Large intestine (tissue), 3 donors: ENCODE measurements around the gene TBX20. TPM values are rescaled to one million over a fixed set of nuclear protein-coding genes. Genes with fewer than 3 reads are reported as not detected.
A peak's percentile ranks its signal among the peaks of the same experiment; 100 is the strongest.

Source experiments
- DNase-seq, 2 donors: peaks; one replicate each; pipeline versions ENCODE4 v3.0.0 to v3.0.0-alpha.2; 2013
- H3K27ac ChIP-seq: one replicate; pipeline ENCODE4 v1.5.1; 2013; ENCODE audit warnings: low read length
- H3K27me3 ChIP-seq: 2 replicates; pipeline ENCODE4 v1.6.1; 2013; ENCODE audit warnings: low read length; ENCODE audit not compliant: control insufficient read depth, insufficient read depth
- H3K36me3 ChIP-seq: 2 replicates; pipeline ENCODE4 v1.6.1; 2013; ENCODE audit warnings: low read length; ENCODE audit not compliant: control insufficient read depth, insufficient read depth
- H3K4me1 ChIP-seq: one replicate; pipeline ENCODE4 v1.6.1; 2013; ENCODE audit warnings: low read length; ENCODE audit not compliant: control insufficient read depth, insufficient read depth
- H3K4me3 ChIP-seq: one replicate; pipeline ENCODE4 v1.5.1; 2013; ENCODE audit warnings: low read length
- H3K9me3 ChIP-seq: one replicate; pipeline ENCODE4 v1.6.1; 2013; ENCODE audit warnings: mild to moderate bottlenecking, low read depth, low read length, moderate library complexity; ENCODE audit not compliant: control insufficient read depth
- WGBS: methylation state at CpG from one replicate; pipeline ENCODE4 v1.1.5; 2013; ENCODE audit warnings: low lambda C conversion rate; ENCODE audit not compliant: insufficient coverage; 5-methylcytosine and 5-hydroxymethylcytosine counted together
- polyA plus RNA-seq: library from polyadenylated mRNA; unstranded; fragments of 120-200 nt; gene quantifications from one replicate; pipeline ENCODE4 v1.2.1, GENCODE V29; 2013

The TBX20 gene
- polyA plus RNA-seq, 1 donor, result not detected

DNA sequence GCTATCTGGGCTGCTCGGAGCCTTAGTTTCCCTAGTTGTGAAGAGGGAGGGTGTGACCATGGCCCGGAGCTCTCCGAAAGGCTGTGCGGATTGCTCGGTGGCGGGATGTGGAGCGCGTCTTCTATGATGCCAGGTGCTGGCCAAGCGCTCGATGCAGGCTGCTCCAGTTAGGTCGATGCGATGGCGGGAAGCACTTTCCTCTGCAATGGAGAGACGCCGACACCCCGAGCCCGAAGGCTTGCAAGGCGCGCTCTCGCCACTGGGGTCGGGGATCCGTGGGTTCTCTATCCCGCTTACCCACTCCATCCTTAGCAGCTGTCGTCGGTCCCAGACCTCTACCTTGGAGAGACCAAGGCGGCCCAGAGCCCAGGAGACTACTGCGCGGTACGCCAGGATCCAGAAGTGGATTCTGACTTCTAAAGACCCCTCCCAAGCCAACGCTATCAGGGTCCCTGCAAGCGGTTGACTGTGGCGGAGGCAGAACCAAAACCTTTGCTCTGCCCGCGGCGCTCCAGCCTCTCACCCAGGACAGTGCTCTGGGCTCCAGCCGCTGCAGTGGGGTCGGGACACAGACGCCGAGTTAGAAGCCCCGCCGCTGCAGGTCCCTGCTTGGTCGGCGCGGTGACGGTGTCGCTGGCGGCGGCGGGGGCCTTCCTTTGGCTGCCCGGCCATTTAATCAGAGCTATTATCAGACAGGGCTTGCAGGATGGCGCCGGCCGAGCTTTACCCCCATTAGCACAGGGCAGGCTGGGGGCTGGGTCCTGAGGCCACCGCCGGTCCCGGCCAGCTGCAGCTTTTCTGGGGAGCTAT lies 7.8 kb upstream of the TBX20 start:
- WGBS, result no CpG with 5 or more reads among the region's 56 CpGs
- H3K9me3 ChIP-seq, result peaks cover 7% of the 10 kb centered on the region
- no peak overlapping the region for H3K27ac ChIP-seq
- DNase-seq, result no peak
- peaks cover 91% of the 10 kb centered on the region for H3K27me3 ChIP-seq
- no peaks in the 10 kb centered on the region for H3K4me1 ChIP-seq
- H3K36me3 ChIP-seq, result no peaks in the 10 kb centered on the region
- H3K4me3 ChIP-seq, result no peak overlapping the region

DNA sequence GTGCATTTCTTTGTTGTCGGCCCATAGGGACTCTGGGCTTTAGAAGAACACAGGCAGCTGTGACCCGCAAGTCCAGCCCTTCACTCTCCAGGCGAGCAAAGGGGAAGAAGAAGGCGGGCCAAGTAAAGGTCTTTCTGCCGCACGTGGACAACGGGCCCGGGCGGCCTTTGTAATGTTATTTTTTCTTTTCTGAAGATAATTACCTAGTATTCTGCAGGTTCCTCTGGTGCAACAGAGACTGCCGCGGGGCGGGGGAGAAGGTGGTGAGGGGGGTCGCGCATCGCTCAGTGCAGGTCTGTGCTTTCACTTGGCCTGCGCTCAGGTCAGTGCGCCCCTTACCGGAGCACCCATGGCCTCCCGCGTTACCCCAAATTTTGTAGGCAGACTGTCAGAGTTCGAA lies 7.1 kb upstream of the TBX20 start:
- no peak for DNase-seq
- Histone ChIP-seq H3K36me3 (no peaks in the 10 kb centered on the region), H3K27me3 (peaks cover 94% of the 10 kb centered on the region), H3K4me1 (no peaks in the 10 kb centered on the region), H3K27ac (no peak overlapping the region), H3K9me3 (peaks cover 7% of the 10 kb centered on the region), H3K4me3 (no peak overlapping the region)
- no CpG with 5 or more reads among the region's 21 CpGs for WGBS

DNA sequence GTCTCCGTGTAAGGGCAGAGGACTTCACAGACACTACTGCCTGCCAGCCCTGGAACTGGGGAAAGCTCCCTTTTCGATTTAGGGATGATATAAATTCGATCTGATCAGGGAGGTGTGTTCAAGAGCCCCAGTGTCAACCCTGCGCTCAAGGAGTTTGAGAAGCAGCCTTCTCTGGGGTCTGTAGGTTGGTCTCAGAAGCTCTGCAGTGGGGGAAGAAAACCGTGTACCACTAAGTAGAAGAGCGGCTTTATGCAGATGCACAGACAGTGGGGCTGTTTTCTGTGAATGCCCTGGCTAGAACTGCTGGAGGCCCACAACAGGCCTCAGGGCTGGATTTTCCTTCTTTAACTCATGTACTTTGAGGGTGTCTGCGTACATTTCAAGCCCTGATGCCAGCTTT lies 6.3 kb upstream of the TBX20 start:
- peaks cover 98% of the 10 kb centered on the region for H3K27me3 ChIP-seq

DNA sequence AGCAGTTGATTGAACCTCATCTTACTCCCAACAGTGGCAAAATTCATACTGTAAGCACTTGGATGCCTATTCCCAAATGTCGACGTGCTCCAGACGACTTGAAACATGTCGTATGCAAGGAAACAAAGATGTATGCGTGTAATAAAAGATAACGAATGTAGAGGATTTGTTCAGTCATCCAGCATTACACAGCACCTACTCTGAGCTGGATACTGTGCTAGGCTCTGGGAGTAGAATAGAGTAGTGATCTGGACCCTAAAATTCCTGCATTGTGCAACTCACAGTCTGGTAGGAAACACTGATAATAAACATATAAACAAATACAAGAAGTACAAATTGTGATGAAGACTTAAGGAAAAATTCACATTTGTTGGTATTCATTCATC lies 5.6 kb upstream of the TBX20 start:
- Histone ChIP-seq H3K4me1 (no peaks in the 10 kb centered on the region), H3K9me3 (peaks cover 7% of the 10 kb centered on the region), H3K27ac (no peak overlapping the region), H3K27me3 (peaks cover 98% of the 10 kb centered on the region), H3K4me3 (no peak overlapping the region), H3K36me3 (no peaks in the 10 kb centered on the region)
- 0% methylated on average over 1 of the region's 6 CpGs for WGBS
- no peak for DNase-seq

More for the DNA sequence above, 6.3 kb upstream of the TBX20 start:
- Histone ChIP-seq H3K27ac (no peak overlapping the region), H3K36me3 (no peaks in the 10 kb centered on the region), H3K4me1 (no peaks in the 10 kb centered on the region), H3K4me3 (no peak overlapping the region), H3K9me3 (peaks cover 7% of the 10 kb centered on the region)
- WGBS, result no CpG with 5 or more reads among the region's 7 CpGs
- no peak for DNase-seq

DNA sequence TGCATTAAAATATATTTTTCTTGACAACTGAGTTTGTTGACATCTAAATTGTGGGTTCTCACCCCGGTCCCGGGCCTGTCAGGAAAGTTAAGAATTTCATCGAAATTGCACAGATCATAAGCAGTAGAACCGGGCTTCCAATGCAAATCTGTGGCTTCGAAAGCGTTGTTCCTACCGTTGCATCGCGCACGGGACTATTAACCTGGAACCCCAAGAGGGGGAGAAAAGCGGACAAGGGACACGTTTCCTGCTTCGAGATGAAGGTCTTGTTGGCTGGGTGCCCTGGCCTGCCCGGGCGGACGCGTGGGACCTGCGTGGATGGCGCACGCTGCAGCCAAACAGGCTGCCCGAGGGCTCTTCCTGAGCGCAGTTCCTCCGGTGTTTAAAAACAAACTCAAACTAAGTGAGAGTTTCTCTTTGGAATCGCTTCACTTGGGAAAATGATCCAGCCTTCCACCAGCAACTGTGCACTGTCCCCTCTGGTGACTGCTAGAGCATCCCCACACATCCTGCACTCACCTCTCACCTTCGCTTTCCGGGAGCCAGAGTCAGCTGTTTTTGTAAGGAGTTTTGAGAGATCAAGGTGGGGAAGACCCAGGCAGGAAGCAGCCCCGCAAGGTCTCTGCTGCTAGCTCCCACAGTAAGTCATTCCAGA lies 5.1 kb upstream of the TBX20 start:
- no peak overlapping the region for H3K27ac ChIP-seq
- DNase-seq, result no peak
- 0% methylated on average over 3 of the region's 27 CpGs for WGBS

DNA sequence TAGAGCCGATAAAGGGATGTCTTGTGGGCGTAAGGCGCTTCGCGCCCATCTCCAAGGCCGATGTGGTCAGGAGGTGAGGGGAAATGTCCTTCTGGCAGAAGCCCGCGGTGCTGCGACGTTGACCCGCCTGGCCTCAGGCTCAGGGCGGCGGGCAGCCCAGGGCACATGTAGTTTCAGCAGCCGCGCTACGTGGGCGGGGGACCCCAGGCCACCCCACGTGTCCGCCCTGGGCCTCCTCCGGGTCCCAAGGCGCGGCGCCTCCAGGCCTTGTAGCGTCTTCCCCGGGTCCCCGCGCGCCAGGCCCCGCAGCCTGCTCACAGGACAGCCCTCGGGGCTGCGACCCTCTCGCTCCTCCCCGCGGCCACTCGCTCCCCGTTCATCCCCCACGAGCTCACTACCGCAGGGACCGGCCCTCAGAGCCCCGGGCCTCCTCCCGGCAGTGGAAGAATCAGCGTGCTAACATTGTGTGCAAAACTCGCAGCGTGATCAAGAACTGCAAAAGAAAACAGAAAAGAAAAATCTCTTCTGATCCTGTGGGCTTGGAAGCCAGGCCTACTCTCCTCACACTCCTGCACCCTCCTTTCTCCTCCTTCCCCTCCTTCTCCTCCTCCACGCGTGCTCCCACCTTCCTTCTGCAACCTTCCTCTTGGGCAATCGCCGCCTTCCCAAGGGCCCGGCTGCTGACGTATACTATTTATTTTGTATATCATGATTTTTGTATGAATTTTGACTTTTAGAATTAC lies 4.4 kb upstream of the TBX20 start:
- peaks cover 16% of the 10 kb centered on the region for H3K9me3 ChIP-seq
- H3K27me3 ChIP-seq, result peaks cover 99% of the 10 kb centered on the region
- H3K27ac ChIP-seq, result no peak overlapping the region
- 8% methylated on average over 5 of the region's 50 CpGs for WGBS
- no peak overlapping the region for H3K4me3 ChIP-seq
- peaks cover 6% of the 10 kb centered on the region for H3K4me1 ChIP-seq
- peak in 1 of 2 donors; percentile 19 for DNase-seq
- no peaks in the 10 kb centered on the region for H3K36me3 ChIP-seq

More for the DNA sequence above, 5.1 kb upstream of the TBX20 start:
- Histone ChIP-seq H3K36me3 (no peaks in the 10 kb centered on the region), H3K9me3 (peaks cover 9% of the 10 kb centered on the region), H3K4me3 (no peak overlapping the region), H3K27me3 (peaks cover 99% of the 10 kb centered on the region), H3K4me1 (no peaks in the 10 kb centered on the region)

DNA sequence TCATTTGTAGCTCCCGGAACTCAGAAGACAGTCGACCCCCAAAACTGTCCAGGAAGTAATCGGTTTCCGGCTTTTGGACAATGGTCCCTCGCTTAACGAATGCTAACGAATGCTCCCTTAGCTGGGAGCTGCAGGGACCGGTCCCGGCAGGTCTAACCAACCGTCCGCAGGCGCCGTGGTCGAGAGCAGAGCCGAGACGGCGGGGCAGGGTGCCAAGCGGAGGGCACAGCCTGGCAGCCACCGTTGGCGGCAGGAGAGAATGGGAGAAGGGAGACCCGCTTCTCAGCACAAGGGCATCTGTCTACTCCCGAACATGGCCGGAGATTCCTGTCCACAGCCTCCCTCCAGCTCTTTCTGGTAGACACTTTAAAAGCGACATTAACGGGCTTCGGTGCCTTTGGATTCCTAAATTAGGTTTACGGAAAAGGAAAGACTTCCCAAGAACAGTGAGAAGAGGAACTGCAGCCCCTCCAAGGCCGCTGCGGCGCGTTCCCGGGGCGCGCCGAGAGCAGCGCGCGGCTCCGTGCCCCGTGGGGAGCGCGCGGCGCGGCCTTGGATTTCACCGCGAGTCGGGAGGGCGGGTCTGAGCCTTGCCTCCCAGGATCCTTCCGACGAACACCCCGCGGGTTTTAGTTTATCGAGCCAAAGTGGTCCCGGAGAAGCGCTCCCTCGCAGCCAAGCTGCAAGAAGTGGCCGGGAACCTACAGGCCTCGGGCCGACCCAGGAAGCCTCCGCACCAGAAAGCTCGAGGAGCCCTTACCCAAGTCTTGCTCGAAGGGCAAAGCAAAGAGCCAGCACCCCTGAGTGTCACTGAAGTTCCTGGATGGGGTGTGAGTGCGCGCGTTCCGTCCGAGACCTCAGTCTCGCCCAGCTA lies 3.6 kb upstream of the TBX20 start:
- peaks cover 18% of the 10 kb centered on the region for H3K9me3 ChIP-seq
- H3K4me3 ChIP-seq, result no peak overlapping the region
- H3K36me3 ChIP-seq, result no peaks in the 10 kb centered on the region
- peaks cover 8% of the 10 kb centered on the region for H3K4me1 ChIP-seq
- 0% methylated on average over 1 of the region's 69 CpGs for WGBS
- H3K27ac ChIP-seq, result no peak overlapping the region
- H3K27me3 ChIP-seq, result peaks cover 99% of the 10 kb centered on the region
- peak in 1 of 2 donors; percentile 16 for DNase-seq

DNA sequence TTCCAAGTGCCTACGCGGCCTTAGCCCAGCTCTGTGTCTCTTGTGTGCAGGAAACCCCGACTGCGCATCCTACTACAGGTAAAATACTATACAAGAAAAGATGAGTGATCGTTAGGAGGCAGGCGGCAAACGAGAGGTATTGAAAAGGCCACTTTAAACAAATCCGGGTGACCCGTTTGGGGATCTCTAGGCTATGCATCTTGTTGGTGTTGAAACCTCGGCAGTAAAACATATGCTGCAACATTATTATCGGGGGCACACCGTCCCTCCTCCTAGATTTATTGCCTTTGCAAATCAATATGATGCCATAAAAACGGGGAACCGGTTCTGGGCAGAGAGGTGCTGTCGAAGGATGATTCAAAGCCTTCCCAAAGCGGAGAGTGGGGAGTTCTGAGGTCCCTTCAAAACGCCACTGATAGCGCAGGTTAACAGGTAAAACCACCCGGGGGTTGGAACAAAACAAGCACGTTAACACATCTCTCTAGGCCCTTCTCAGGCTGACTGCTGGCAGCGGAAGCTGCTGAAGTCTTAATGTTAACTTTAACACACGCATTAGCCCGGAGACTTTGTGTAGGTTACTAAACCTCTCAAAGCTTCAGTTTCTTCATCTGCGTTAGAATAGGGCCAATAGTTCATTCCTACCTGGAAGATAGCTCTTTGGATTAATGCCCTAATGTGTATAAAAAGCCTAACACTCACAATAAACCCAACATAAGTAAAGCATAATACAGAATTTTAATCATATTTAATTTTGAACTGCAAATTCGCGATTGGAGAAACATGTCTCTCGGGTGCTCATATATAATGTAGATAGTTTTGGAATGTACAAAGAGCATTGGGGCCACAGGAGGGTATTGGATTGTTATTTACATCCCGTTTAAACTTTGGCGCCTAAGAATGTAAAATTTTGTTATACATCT lies 2.6 kb upstream of the TBX20 start:
- Histone ChIP-seq H3K4me3 (no peak overlapping the region), H3K36me3 (no peaks in the 10 kb centered on the region), H3K4me1 (peaks cover 8% of the 10 kb centered on the region), H3K27ac (no peak overlapping the region), H3K9me3 (peaks cover 14% of the 10 kb centered on the region), H3K27me3 (peaks cover 99% of the 10 kb centered on the region)
- WGBS, result 0% methylated on average over 1 of the region's 29 CpGs
- peak in 1 of 2 donors; percentile 13 for DNase-seq
